Hepatocyte (in vitro differentiated cells): Measurements from ENCODE around the gene BRD3. TPM values are rescaled to one million over a fixed set of nuclear protein-coding genes. Genes with fewer than 3 reads are reported as not detected.
"Not testable (repeated sequence)": the region's sequence is repeated elsewhere in the genome, so short reads cannot be mapped to it uniquely, and the experiment has no call there.

Source experiments
- DNase-seq: peaks from one replicate; pipeline ENCODE4 v3.0.0-alpha.2; 2016; ENCODE audit warnings: low spot score
- H2AFZ ChIP-seq: fragments of 200-600 bp; sonication (generic); 2 replicates; pipeline ENCODE4 v1.6.0; 2016; ENCODE audit warnings: antibody characterized with exemption, mild to moderate bottlenecking
- H3K27ac ChIP-seq: fragments of 200-600 bp; sonication (generic); 2 replicates; pipeline ENCODE4 v1.5.1; 2016; ENCODE audit warnings: mild to moderate bottlenecking
- H3K27me3 ChIP-seq: fragments of 200-600 bp; sonication (generic); 2 replicates; pipeline ENCODE4 v1.6.1; 2016
- H3K36me3 ChIP-seq: fragments of 200-600 bp; sonication (generic); replicated peaks from 2 replicates; pipeline ENCODE4 v1.5.1; 2016; ENCODE audit warnings: low read depth; ENCODE audit not compliant: insufficient read depth
- H3K4me1 ChIP-seq: fragments of 200-600 bp; sonication (generic); 2 replicates; pipeline ENCODE4 v1.5.1; 2016; ENCODE audit warnings: mild to moderate bottlenecking, moderate library complexity; ENCODE audit not compliant: insufficient read depth
- H3K4me2 ChIP-seq: fragments of 200-600 bp; sonication (generic); 2 replicates; pipeline ENCODE4 v1.6.0; 2016
- H3K4me3 ChIP-seq: fragments of 200-600 bp; sonication (generic); 2 replicates; pipeline ENCODE4 v1.5.1; 2016; ENCODE audit warnings: mild to moderate bottlenecking
- H3K79me2 ChIP-seq: fragments of 200-600 bp; sonication (generic); 2 replicates; pipeline ENCODE4 v1.6.0; 2017; ENCODE audit warnings: mild to moderate bottlenecking
- H3K9me2 ChIP-seq: fragments of 200-600 bp; sonication (generic); replicated peaks from 2 replicates; pipeline ENCODE4 v1.6.0; 2017; ENCODE audit warnings: mild to moderate bottlenecking; ENCODE audit not compliant: insufficient read depth
- H3K9me3 ChIP-seq: fragments of 200-600 bp; sonication (generic); 2 replicates; pipeline ENCODE4 v1.5.1; 2016; ENCODE audit warnings: low read depth, mild to moderate bottlenecking
- H4K20me1 ChIP-seq: fragments of 200-600 bp; sonication (generic); 2 replicates; pipeline ENCODE4 v1.6.0; 2016; ENCODE audit warnings: mild to moderate bottlenecking; ENCODE audit not compliant: insufficient read depth, poor library complexity, severe bottlenecking
- CTCF ChIP-seq: fragments of 200-600 bp; sonication (generic); IDR thresholded peaks from 2 replicates; pipeline ENCODE4 v1.5.1; 2016; ENCODE audit warnings: antibody characterized with exemption, mild to moderate bottlenecking; ENCODE audit not compliant: poor library complexity
- EZH2 ChIP-seq: fragments of 200-600 bp; sonication (generic); IDR thresholded peaks from 2 replicates; pipeline ENCODE4 v1.6.1; 2016; ENCODE audit warnings: antibody characterized with exemption, mild to moderate bottlenecking, borderline replicate concordance
- EZH2phosphoT487 ChIP-seq: fragments of 200-600 bp; sonication (generic); IDR thresholded peaks from one replicate; pipeline ENCODE4 v1.6.1; 2018; ENCODE audit warnings: antibody characterized with exemption, mild to moderate bottlenecking, low read depth, moderate library complexity; ENCODE audit not compliant: unreplicated experiment, severe bottlenecking
- WGBS: methylation state at CpG from one replicate; pipeline ENCODE4 v1.1.6; 2016; ENCODE audit warnings: low lambda C conversion rate; ENCODE audit errors: missing lambda C conversion rate; 5-methylcytosine and 5-hydroxymethylcytosine counted together
- polyA plus RNA-seq: library from polyadenylated mRNA; unstranded; fragments of >200 nt; fragmentation: Nextera tagmentation; extraction: Ambion mirVana; gene quantifications from 2 replicates; pipeline ENCODE4 v1.2.1, GENCODE V29; 2016
- total RNA-seq: library from RNA; depleted of rRNA; stranded (reverse); fragments of >200 nt; gene quantifications from 2 replicates; pipeline ENCODE4 v1.2.3, GENCODE V29; 2014

Gene BRD3
- total and polyA plus RNA-seq, 2 experiments from 2014 or later, result 9.0 to 29.6 TPM

DNA sequence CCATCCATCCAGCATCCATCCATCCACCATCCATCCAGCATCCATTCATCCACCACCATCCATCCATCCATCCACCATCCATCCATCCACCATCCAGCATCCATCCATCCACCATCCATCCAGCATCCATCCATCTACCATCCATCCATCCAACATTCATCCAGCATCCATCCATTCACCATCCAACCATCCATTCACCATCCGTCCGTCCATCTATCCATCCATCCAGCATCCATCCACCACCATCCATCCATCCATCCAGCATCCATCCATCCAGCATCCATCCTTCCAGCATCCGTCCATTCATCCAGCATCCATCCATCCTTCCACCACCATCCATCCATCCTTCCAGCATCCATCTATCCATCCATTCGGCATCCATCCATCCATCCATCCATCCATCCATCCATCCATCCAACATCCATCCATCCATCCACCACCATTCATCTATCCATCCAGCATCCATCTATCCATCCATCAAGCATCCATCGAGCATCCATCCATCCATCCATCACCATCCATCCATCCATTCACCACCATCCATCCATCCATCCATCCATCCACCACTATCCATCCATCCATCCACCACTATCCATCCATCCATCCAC lies 35.7 kb upstream of the BRD3 start:
- no peak overlapping the region for H3K27ac ChIP-seq
- DNase-seq, result no peak
- no peaks in the 10 kb centered on the region for H3K9me2 ChIP-seq
- H2AFZ ChIP-seq, result no peak overlapping the region
- H3K27me3 ChIP-seq, result no peaks in the 10 kb centered on the region
- 76% methylated on average over 5 of the region's 5 CpGs for WGBS
- no peak overlapping the region for H3K4me3 ChIP-seq
- no peaks in the 10 kb centered on the region for H3K36me3 ChIP-seq
- no peaks in the 10 kb centered on the region for H3K9me3 ChIP-seq
- no peaks in the 10 kb centered on the region for H4K20me1 ChIP-seq
- no peak overlapping the region for H3K4me2 ChIP-seq
- H3K4me1 ChIP-seq, result no peaks in the 10 kb centered on the region
- no peaks in the 10 kb centered on the region for H3K79me2 ChIP-seq
- TF ChIP-seq CTCF (no peak), EZH2 (no peak), EZH2phosphoT487 (no peak)

DNA sequence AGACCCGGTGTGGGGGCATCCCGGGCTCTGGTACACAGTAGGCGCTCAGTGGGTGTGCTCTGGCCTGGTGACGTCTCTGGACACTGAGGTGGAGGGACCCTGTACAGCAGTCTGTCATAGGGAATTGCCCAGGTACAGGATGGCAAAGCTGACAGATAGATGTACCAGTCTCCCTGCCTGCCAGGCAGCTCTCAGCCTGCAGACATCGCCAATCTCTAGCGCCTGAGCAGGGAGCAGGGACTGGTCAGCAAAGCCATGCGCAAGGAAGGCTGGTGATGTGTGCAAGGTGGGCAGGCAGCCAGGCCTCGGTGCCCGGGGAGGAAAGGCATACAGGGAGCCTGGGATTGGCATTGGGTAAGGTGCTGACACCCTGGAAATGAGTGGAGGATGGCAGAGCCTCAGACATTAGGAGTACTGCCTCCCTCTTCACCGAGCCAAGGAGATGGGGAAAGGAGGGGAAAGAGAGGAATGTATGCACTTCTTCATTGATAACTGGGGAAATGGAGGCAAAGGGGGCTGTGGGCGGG lies 33.9 kb upstream of the BRD3 start:
- H4K20me1 ChIP-seq, result no peaks in the 10 kb centered on the region
- TF ChIP-seq EZH2phosphoT487 (no peak), EZH2 (no peak), CTCF (no peak)
- H3K79me2 ChIP-seq, result no peaks in the 10 kb centered on the region
- H3K9me3 ChIP-seq, result no peaks in the 10 kb centered on the region
- no peaks in the 10 kb centered on the region for H3K36me3 ChIP-seq
- H3K4me3 ChIP-seq, result no peak overlapping the region
- no peaks in the 10 kb centered on the region for H3K9me2 ChIP-seq
- H3K27ac ChIP-seq, result no peak overlapping the region
- no peak for DNase-seq
- no peak overlapping the region for H2AFZ ChIP-seq
- 82% methylated on average over 11 of the region's 11 CpGs for WGBS
- H3K4me2 ChIP-seq, result no peak overlapping the region
- H3K4me1 ChIP-seq, result no peaks in the 10 kb centered on the region
- no peaks in the 10 kb centered on the region for H3K27me3 ChIP-seq

- H3K36me3 ChIP-seq, H3K79me2 ChIP-seq, DNase-seq, H3K9me3 ChIP-seq, H3K9me2 ChIP-seq, H3K27ac ChIP-seq, H3K4me3 ChIP-seq, H3K27me3 ChIP-seq, H3K4me1 ChIP-seq, H2AFZ ChIP-seq, H3K4me2 ChIP-seq, H4K20me1 ChIP-seq: not testable (repeated sequence)
- WGBS, result 74% methylated on average over 6 of the region's 6 CpGs
These were observed 33.3 kb upstream of the BRD3 start for GRCh38 chr9:134101133-134101532.

DNA sequence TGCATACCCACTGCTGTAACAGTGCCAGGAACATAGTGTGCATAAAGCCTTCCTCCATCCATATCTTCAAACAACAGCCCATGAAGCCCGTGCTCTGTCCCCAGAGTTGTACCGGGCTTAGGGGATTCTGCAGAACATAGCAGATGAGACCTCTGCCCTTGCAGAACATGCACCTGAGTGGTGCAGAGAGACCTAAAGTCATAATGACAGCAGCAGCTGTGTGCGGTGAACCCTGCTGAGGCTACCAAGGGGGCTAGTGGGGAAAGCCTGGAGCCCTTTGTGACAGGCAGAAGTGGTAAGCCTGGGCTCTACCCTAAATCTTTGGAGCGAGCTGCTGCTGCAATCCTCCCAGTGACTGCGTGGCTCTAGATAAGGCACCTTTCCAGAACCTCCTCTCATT lies 32.2 kb upstream of the BRD3 start:
- TF ChIP-seq EZH2, result no peak
- TF ChIP-seq EZH2phosphoT487, result no peak
- no peak for TF ChIP-seq CTCF
- H2AFZ ChIP-seq, result no peak overlapping the region
- H3K4me2 ChIP-seq, result no peak overlapping the region
- H3K4me1 ChIP-seq, result no peaks in the 10 kb centered on the region
- no peak for DNase-seq
- no peak overlapping the region for H3K4me3 ChIP-seq
- H3K9me2 ChIP-seq, result no peaks in the 10 kb centered on the region
- no peaks in the 10 kb centered on the region for H3K79me2 ChIP-seq
- H3K36me3 ChIP-seq, result no peaks in the 10 kb centered on the region
- H4K20me1 ChIP-seq, result no peaks in the 10 kb centered on the region
- 87% methylated on average over 5 of the region's 5 CpGs for WGBS
- H3K27ac ChIP-seq, result no peak overlapping the region
- no peaks in the 10 kb centered on the region for H3K27me3 ChIP-seq
- no peaks in the 10 kb centered on the region for H3K9me3 ChIP-seq
